Stomach (tissue), 9 donors: ENCODE measurements around the gene SLC22A15. TPM values are rescaled to one million over a fixed set of nuclear protein-coding genes. Genes with fewer than 3 reads are reported as not detected.

ENCODE experiments used
- DNase-seq, 2 donors: peaks; one replicate each; pipeline versions ENCODE4 v3.0.0 to v3.0.0-alpha.2; 2013 to 2019
- H3K27ac ChIP-seq, 5 donors: fragments of 200-600 bp in 4 of 5; sonication (generic) in 4 of 5; one replicate each; pipeline ENCODE4 v1.5.1; 2013 to 2019; ENCODE audit warnings: mild to moderate bottlenecking in 1 of 5, moderate library complexity in 1 of 5
- H3K27me3 ChIP-seq, 3 donors: fragments of 200-600 bp; sonication (generic); one replicate each; pipeline ENCODE4 v1.5.1; 2017 to 2019; ENCODE audit warnings: mixed run types in 1 of 3
- H3K36me3 ChIP-seq, 4 donors: fragments of 200-600 bp; sonication (generic); 1 replicate in 3 of 4; 2 replicates in 1 of 4; pipeline ENCODE4 v1.5.1; 2016 to 2019
- H3K4me1 ChIP-seq, 4 donors: fragments of 200-600 bp; sonication (generic); one replicate each; pipeline ENCODE4 v1.5.1; 2016 to 2019
- H3K4me3 ChIP-seq, 4 donors: fragments of 200-600 bp; sonication (generic) in 3 of 4; one replicate each; pipeline ENCODE4 v1.5.1; 2016 to 2019; ENCODE audit warnings: mild to moderate bottlenecking in 1 of 4
- H3K9me3 ChIP-seq, 4 donors: fragments of 200-600 bp; sonication (generic); one replicate each; pipeline ENCODE4 v1.5.1; 2016 to 2019
- EP300 ChIP-seq: sonication (generic); formaldehyde crosslinking; IDR thresholded peaks from one replicate; pipeline ENCODE4 v1.6.1; 2017; ENCODE audit warnings: antibody characterized with exemption
- POLR2A ChIP-seq, 4 donors: fragments of 450-650 bp; IDR thresholded peaks; one replicate each; pipeline ENCODE4 v1.6.1; 2016; ENCODE audit warnings: antibody characterized with exemption in 4 of 4, control low read depth in 2 of 4, mild to moderate bottlenecking in 1 of 4, moderate library complexity in 1 of 4
- POLR2AphosphoS5 ChIP-seq, 3 donors: sonication (generic); formaldehyde crosslinking; IDR thresholded peaks; one replicate each; pipeline ENCODE4 v1.6.1; 2016; ENCODE audit warnings: antibody characterized with exemption in 3 of 3
- WGBS, 5 donors: extraction: QIAGEN DNeasy Blood & Tissue Kit in 3 of 5; methylation state at CpG; one replicate each; pipeline versions ENCODE4 v1.1.5 to v1.1.7; 2013 to 2018; 5-methylcytosine and 5-hydroxymethylcytosine counted together
- intact Hi-C: fragments of 100-400 bp; cut with DNase I; formaldehyde crosslinking; loops from one replicate; pipeline ENCODE4 v1.15.1; 2023; ENCODE audit warnings: low total_unique reads
- polyA plus RNA-seq, 3 donors: library from polyadenylated mRNA; stranded (reverse); fragments of 200-250 nt; gene quantifications; one replicate each; pipeline ENCODE4 v1.2.3, GENCODE V29; 2013
- total RNA-seq, 5 donors: library from RNA; depleted of rRNA; stranded (reverse); fragments of >200 nt; gene quantifications; one replicate each; pipeline versions ENCODE4 v1.1.0 to v1.2.3, GENCODE V29; 2014 to 2016
- TF ChIP-seq, protein P1 (sequence below), 7 experiments: fragments of 450-650 bp in 4 of 7; fragments of 200-600 bp in 3 of 7; sonication (generic) in 3 of 7; IDR thresholded peaks; one replicate each; pipeline ENCODE4 v1.5.1; 2016 to 2019; ENCODE audit warnings: antibody characterized with exemption in 7 of 7, control low read depth in 2 of 7, mild to moderate bottlenecking in 1 of 7
- donor health status: healthy with polysubstance abuse.
- donor health status: Bipolar disorder and iron deficiency.
- donor health status: healthy.

The SLC22A15 gene
- total and polyA plus RNA-seq, 8 donors = 0.29 to 9.8 (median 3.3) TPM

DNA sequence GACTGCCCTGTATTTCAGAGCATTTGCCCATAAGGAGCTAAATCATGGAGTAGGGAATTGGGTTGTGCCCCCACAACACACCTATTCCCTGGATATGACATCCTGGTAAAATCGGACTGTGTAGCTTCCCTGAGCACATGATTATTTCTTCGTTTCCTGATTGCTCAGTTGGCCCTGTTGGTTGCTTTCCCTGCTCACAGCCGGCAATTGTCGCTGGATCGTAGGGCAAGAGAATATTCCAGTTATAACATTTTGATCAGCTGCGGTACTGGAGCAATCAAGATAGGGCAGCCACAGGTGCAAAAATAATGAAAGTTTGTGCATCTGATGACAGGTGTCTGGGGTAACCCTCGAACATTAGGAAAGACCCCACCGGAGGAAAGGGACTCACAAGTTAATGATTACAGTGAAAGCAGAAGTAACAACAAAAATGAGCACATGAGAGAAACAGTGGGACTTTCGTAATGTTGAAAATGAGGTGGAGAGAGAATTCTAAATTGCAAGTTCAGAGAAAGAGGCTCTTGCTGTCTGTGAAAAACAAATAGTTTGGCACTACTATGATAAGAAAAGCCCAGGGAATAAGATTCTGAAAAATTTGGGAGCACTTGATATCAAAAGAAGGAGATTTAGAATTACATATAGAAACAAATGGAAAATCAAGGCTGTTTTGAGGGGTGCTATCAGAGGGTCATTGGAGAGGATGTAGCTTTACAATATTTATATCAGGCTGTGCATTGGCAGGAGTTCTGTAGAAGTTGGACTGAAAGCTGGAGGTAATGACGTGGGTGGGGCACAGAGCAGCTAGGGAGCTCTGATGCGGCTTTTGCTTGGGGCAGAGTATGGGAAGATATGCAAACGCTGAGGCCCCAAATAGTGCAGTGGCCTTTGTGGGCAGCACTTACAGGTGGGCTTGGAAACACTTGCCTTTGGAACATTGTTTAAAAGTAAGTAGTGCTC, 134.5 kb downstream of the SLC22A15 start, which contains the start of gene MAB21L3:
Gene MAB21L3 (plus strand): TSS at position 833 of the 957 bp plus-strand sequence. CDS start 1,217 bp downstream, outside the sequence.
- peak within 1 kb of the TSS in 2 of 5 donors; percentile 16 to 73 for H3K27ac ChIP-seq
- H3K36me3 ChIP-seq = no peaks in the 10 kb centered on the region
- no peaks in the 10 kb centered on the region for H3K27me3 ChIP-seq
- WGBS, 5 donors = 45 to 68% (median 55%) methylated on average over 12 of the region's 12 CpGs
- H3K9me3 ChIP-seq = no peaks in the 10 kb centered on the region
- peaks cover 0 to 18% (median 4%) of the 10 kb centered on the region in 4 donors for H3K4me1 ChIP-seq
- TF ChIP-seq, protein P1, sequence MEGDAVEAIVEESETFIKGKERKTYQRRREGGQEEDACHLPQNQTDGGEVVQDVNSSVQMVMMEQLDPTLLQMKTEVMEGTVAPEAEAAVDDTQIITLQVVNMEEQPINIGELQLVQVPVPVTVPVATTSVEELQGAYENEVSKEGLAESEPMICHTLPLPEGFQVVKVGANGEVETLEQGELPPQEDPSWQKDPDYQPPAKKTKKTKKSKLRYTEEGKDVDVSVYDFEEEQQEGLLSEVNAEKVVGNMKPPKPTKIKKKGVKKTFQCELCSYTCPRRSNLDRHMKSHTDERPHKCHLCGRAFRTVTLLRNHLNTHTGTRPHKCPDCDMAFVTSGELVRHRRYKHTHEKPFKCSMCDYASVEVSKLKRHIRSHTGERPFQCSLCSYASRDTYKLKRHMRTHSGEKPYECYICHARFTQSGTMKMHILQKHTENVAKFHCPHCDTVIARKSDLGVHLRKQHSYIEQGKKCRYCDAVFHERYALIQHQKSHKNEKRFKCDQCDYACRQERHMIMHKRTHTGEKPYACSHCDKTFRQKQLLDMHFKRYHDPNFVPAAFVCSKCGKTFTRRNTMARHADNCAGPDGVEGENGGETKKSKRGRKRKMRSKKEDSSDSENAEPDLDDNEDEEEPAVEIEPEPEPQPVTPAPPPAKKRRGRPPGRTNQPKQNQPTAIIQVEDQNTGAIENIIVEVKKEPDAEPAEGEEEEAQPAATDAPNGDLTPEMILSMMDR (IDR thresholded peaks at IDR 0.05) = no peak
- TF ChIP-seq EP300 = no peak
- no peak for TF ChIP-seq POLR2AphosphoS5 (IDR thresholded peaks at IDR 0.05)
- TF ChIP-seq POLR2A (IDR thresholded peaks at IDR 0.05) = no peak
- intact Hi-C loops = no loop called here
- no peak within 1 kb of the TSS for H3K4me3 ChIP-seq
- DNase-seq = no peak

DNA sequence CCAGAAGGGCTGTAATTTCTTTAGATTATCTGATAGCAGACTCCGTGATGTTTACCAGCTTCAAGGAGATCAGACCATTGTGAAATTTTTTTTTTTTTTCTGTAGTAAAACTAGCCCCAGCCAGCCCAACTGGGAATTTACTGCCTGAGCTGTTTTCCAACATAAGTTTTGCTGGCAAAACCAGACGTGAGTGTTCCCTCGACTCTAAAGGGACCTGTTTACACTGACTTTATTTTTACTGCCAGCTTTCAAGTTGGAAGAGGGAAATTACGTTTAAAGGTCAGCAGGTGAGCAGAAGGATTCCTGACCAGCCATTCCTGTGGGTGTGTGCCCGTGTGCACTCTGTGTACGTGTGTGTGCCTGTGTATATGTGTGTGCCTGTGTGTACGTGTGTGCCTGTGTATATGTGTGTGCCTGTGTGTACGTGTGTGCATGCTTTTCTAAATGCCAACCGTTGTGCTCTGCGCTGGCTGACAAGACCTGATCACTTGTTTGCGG, 135.3 kb downstream of the SLC22A15 start:
- peaks cover 0 to 18% (median 4%) of the 10 kb centered on the region in 4 donors for H3K4me1 ChIP-seq
- TF ChIP-seq EP300 (no peak), POLR2A (IDR thresholded peaks at IDR 0.05) (no peak), POLR2AphosphoS5 (IDR thresholded peaks at IDR 0.05) (no peak)
- TF ChIP-seq, protein P1 (IDR thresholded peaks at IDR 0.05) = no peak
- H3K27ac ChIP-seq = peak overlapping the region in 2 of 5 donors; percentile 2 to 73
- 36 to 50% (median 37%) methylated on average over 11 of the region's 11 CpGs for WGBS, 5 donors
- peak in 1 of 2 donors; percentile 61 for DNase-seq
- H3K4me3 ChIP-seq = no peak overlapping the region
- intact Hi-C loops = no loop called here
- no peaks in the 10 kb centered on the region for H3K27me3 ChIP-seq
- no peaks in the 10 kb centered on the region for H3K36me3 ChIP-seq
- H3K9me3 ChIP-seq = no peaks in the 10 kb centered on the region

DNA sequence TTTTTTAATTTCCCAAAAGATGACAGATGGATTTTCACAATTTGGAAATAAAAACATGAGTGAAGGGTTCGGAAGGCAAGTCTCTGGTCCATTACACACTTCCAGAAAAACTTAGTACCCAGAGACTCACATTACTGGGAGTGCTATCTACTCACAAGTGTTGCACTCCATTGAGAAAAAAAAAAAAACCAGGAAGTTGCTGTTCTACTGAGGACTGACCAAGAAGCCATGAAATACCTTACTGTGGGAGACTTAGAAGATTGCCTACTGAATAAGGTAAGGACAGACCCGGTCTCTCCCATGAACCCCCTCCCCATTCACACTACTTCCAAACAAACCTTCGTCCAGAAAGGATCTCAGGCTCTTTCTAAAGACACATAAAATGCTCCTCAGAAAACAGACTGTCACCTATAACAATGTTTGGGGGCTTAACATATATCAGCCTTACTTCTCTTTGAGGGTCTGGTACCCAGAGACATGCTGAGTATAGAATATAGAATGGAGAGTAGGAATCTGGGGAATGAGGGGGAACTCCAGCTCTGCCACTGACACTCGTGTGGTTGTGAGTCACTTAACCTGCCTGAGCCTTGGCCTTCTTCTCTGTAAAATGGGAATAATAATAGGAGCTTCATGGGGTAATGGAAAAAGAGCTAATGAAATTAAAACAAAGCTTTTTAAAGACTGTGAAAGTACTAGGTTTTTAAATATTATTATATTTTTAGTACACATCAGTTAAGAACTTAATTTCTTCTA, 136.3 kb downstream of the SLC22A15 start:
- no peak overlapping the region for H3K4me3 ChIP-seq
- WGBS, 5 donors = 78 to 88% (median 83%) methylated on average over 4 of the region's 4 CpGs
- DNase-seq = no peak
- intact Hi-C loops = no loop called here
- H3K4me1 ChIP-seq = peaks cover 0 to 18% (median 4%) of the 10 kb centered on the region in 4 donors
- TF ChIP-seq, protein P1 (IDR thresholded peaks at IDR 0.05) = no peak
- TF ChIP-seq EP300 (no peak), POLR2AphosphoS5 (IDR thresholded peaks at IDR 0.05) (no peak), POLR2A (IDR thresholded peaks at IDR 0.05) (no peak)
- H3K9me3 ChIP-seq = no peaks in the 10 kb centered on the region
- no peak overlapping the region for H3K27ac ChIP-seq
- H3K27me3 ChIP-seq = no peaks in the 10 kb centered on the region
- H3K36me3 ChIP-seq = no peaks in the 10 kb centered on the region

DNA sequence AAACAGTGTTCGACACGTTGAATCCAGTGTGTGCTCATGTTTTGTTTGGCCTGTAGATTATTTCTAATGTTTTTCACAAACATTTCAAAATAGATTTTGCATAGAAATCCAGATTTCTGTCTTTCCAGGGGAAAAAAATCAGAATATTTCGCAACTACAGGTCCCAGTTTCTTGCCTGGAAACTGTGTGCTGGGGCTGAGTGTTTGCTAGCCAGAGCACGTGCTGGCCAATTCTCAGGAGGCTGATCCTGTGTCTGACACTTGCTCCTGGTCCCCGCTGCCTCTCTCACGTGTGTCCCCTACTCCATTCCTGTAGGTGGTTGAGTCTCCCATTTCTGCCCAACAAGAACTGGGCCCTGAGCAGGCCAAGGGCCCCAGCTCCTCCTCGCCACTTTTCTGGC, 137.3 kb downstream of the SLC22A15 start:
- Histone ChIP-seq H3K9me3 (no peaks in the 10 kb centered on the region), H3K27ac (no peak overlapping the region), H3K4me1 (peaks cover 0 to 18% (median 4%) of the 10 kb centered on the region in 4 donors), H3K36me3 (no peaks in the 10 kb centered on the region), H3K4me3 (no peak overlapping the region), H3K27me3 (no peaks in the 10 kb centered on the region)
- intact Hi-C loops = no loop called here
- DNase-seq = no peak
- TF ChIP-seq EP300 = no peak
- TF ChIP-seq, protein P1 (IDR thresholded peaks at IDR 0.05) = no peak
- no peak for TF ChIP-seq POLR2A (IDR thresholded peaks at IDR 0.05)
- TF ChIP-seq POLR2AphosphoS5 (IDR thresholded peaks at IDR 0.05) = no peak
- WGBS, 5 donors = 83 to 89% (median 86%) methylated on average over 7 of the region's 7 CpGs
